Endodermal cell (in vitro differentiated cells): ENCODE results near the gene GTF3A. TPM values are rescaled to one million over a fixed set of nuclear protein-coding genes. Genes with fewer than 3 reads are reported as not detected.

Experiments used
- DNase-seq: peaks from one replicate; pipeline ENCODE4 v3.0.0-alpha.2; 2017
- H3K27ac ChIP-seq: 2 replicates; pipeline ENCODE4 v1.5.1; 2013; ENCODE audit warnings: mild to moderate bottlenecking, low read depth, low read length, moderate library complexity
- H3K27me3 ChIP-seq: 2 replicates; pipeline ENCODE4 v1.6.1; 2013; ENCODE audit warnings: mild to moderate bottlenecking, low read length, moderate library complexity; ENCODE audit not compliant: insufficient read depth, control insufficient read depth, poor library complexity, severe bottlenecking
- H3K36me3 ChIP-seq: 2 replicates; pipeline ENCODE4 v1.7.0; 2013; ENCODE audit warnings: mild to moderate bottlenecking, low read length, moderate library complexity; ENCODE audit not compliant: control insufficient read depth, insufficient read depth
- H3K4me1 ChIP-seq: one replicate; pipeline ENCODE4 v1.7.0; 2013; ENCODE audit warnings: low read length; ENCODE audit not compliant: control insufficient read depth, insufficient read depth
- H3K4me3 ChIP-seq: 2 replicates; pipeline ENCODE4 v1.5.1; 2013; ENCODE audit warnings: mild to moderate bottlenecking, low read length, moderate library complexity
- H3K9ac ChIP-seq: 2 replicates; pipeline ENCODE4 v1.6.1; 2013; ENCODE audit warnings: mild to moderate bottlenecking, low read length, moderate library complexity; ENCODE audit not compliant: poor library complexity, severe bottlenecking; ENCODE audit errors: extremely low read depth
- H3K9me3 ChIP-seq: 2 replicates; pipeline ENCODE4 v1.6.1; 2013; ENCODE audit warnings: mild to moderate bottlenecking, low read length, moderate library complexity; ENCODE audit not compliant: control insufficient read depth
- H3K27ac Mint-ChIP-seq: 2 replicates; pipeline ENCODE4 v1.8.0; 2020; ENCODE audit warnings: mixed read lengths
- H3K27me3 Mint-ChIP-seq: 2 replicates; pipeline ENCODE4 v1.8.0; 2021; ENCODE audit warnings: mild to moderate bottlenecking, mixed read lengths; ENCODE audit not compliant: insufficient read depth
- H3K36me3 Mint-ChIP-seq: 2 replicates; pipeline ENCODE4 v1.8.0; 2020; ENCODE audit warnings: low read depth, mixed read lengths
- H3K4me1 Mint-ChIP-seq: 2 replicates; pipeline ENCODE4 v1.8.0; 2020; ENCODE audit warnings: mixed read lengths
- H3K4me3 Mint-ChIP-seq: 2 replicates; pipeline ENCODE4 v1.8.0; 2020; ENCODE audit warnings: mild to moderate bottlenecking, moderate library complexity, mixed read lengths
- H3K9me3 Mint-ChIP-seq: 2 replicates; pipeline ENCODE4 v1.8.0; 2020; ENCODE audit warnings: mild to moderate bottlenecking, mixed read lengths
- CTCF ChIP-seq: fragments of 200-600 bp; sonication (generic); conservative IDR thresholded peaks from 2 replicates; pipeline ENCODE4 v1.5.0; 2021; ENCODE audit warnings: antibody characterized with exemption, mild to moderate bottlenecking
- WGBS, 2 experiments: methylation state at CpG; one replicate each; pipeline versions ENCODE4 v1.1.5 to v1.1.7; 2013; ENCODE audit warnings: missing lambda C conversion rate in 2 of 2, mixed read lengths in 1 of 2; ENCODE audit not compliant: insufficient coverage in 1 of 2, insufficient read length in 1 of 2; 5-methylcytosine and 5-hydroxymethylcytosine counted together
- total RNA-seq, 2 donors: library from RNA; stranded (reverse); fragmentation: NEBNext Ultra II Directional in 1 of 2; extraction: Animal tissue kit (Norgen Biotek cat#: 25700) in 1 of 2; gene quantifications; 2 replicates in 1 of 2; 3 replicates in 1 of 2; pipeline ENCODE4 v1.2.1, GENCODE V29; 2021

Gene GTF3A
- total RNA-seq, 2 donors from 2014 or later = 70.4 to 80.0 TPM

GRCh38 chr13:27375686-27376326 is 48.6 kb upstream of the GTF3A start:
- Histone ChIP-seq H3K4me3 (no peak overlapping the region), H3K4me1 (no peaks in the 10 kb centered on the region), H3K27me3 (peaks cover 23% of the 10 kb centered on the region), H3K27ac (no peak overlapping the region), H3K9me3 (no peaks in the 10 kb centered on the region), H3K36me3 (no peaks in the 10 kb centered on the region), H3K9ac (no peak overlapping the region)
- H3K27me3 Mint-ChIP-seq = peaks cover 42% of the 10 kb centered on the region
- no peak overlapping the region for H3K4me3 Mint-ChIP-seq
- DNase-seq = peak; percentile 91
- H3K9me3 Mint-ChIP-seq = peaks cover 2% of the 10 kb centered on the region
- no peaks in the 10 kb centered on the region for H3K36me3 Mint-ChIP-seq
- WGBS, 2 experiments = 71 to 73% methylated on average over 9 to 15 of the region's 15 CpGs
- TF ChIP-seq CTCF = peak; percentile 89
- peaks cover 15% of the 10 kb centered on the region for H3K4me1 Mint-ChIP-seq
- no peak overlapping the region for H3K27ac Mint-ChIP-seq

- H3K4me1 ChIP-seq = no peaks in the 10 kb centered on the region
- Mint-ChIP-seq H3K36me3 (no peaks in the 10 kb centered on the region), H3K4me1 (peaks cover 22% of the 10 kb centered on the region), H3K27ac (no peak overlapping the region), H3K9me3 (no peaks in the 10 kb centered on the region), H3K27me3 (peaks cover 17% of the 10 kb centered on the region), H3K4me3 (no peak overlapping the region)
- no peaks in the 10 kb centered on the region for H3K36me3 ChIP-seq
- DNase-seq = no peak
- no peak for TF ChIP-seq CTCF
- H3K4me3 ChIP-seq = no peak overlapping the region
- no peak overlapping the region for H3K9ac ChIP-seq
- H3K27me3 ChIP-seq = peaks cover 3% of the 10 kb centered on the region
- WGBS, 2 experiments = 88 to 89% methylated on average over 3 of the region's 4 CpGs
- H3K9me3 ChIP-seq = no peaks in the 10 kb centered on the region
- no peak overlapping the region for H3K27ac ChIP-seq
These were observed 45.3 kb upstream of the GTF3A start for GRCh38 chr13:27379126-27379525.

- Histone ChIP-seq H3K4me3 (no peak overlapping the region), H3K36me3 (no peaks in the 10 kb centered on the region), H3K9ac (no peak overlapping the region), H3K27me3 (no peaks in the 10 kb centered on the region), H3K9me3 (no peaks in the 10 kb centered on the region), H3K4me1 (no peaks in the 10 kb centered on the region), H3K27ac (no peak overlapping the region)
- Mint-ChIP-seq H3K4me3 (no peak overlapping the region), H3K9me3 (no peaks in the 10 kb centered on the region), H3K4me1 (peaks cover 22% of the 10 kb centered on the region), H3K27me3 (peaks cover 11% of the 10 kb centered on the region), H3K36me3 (no peaks in the 10 kb centered on the region), H3K27ac (no peak overlapping the region)
- peak; percentile 96 for TF ChIP-seq CTCF
- peak; percentile 96 for DNase-seq
- 49 to 58% methylated on average over 8 to 14 of the region's 14 CpGs for whole genome bisulfite sequencing, 2 experiments
These were observed 44.5 kb upstream of the GTF3A start for GRCh38 chr13:27379694-27380641.
